HCT116 (cell line): ENCODE data around the gene KDM6B.

Experiments
- EZH2 ChIP-seq: fragments of 200-600 bp; sonication (generic); IDR thresholded peaks from 2 replicates; pipeline ENCODE4 v1.6.1; 2017; ENCODE audit warnings: antibody characterized with exemption, mixed run types
- EZH2phosphoT487 ChIP-seq: fragments of 200-600 bp; IDR thresholded peaks from 2 replicates; pipeline ENCODE4 v1.6.1; 2018; ENCODE audit warnings: antibody characterized with exemption, borderline replicate concordance
- MAX ChIP-seq: IDR thresholded peaks from 2 replicates; pipeline ENCODE4 v1.6.1; 2012
- POLR2A ChIP-seq: IDR thresholded peaks from 2 replicates; pipeline ENCODE4 v1.7.0; 2011; ENCODE audit warnings: borderline replicate concordance; ENCODE audit not compliant: insufficient read depth, insufficient read length; ENCODE audit errors: extremely low read depth
- POLR2AphosphoS5 ChIP-seq: IDR thresholded peaks from 2 replicates; pipeline ENCODE4 v1.6.1; 2011; ENCODE audit warnings: mild to moderate bottlenecking, low read depth, low read length, moderate library complexity
- RAD21 ChIP-seq: IDR thresholded peaks from 2 replicates; pipeline ENCODE4 v1.6.1; 2012; ENCODE audit warnings: low read depth, mild to moderate bottlenecking
- SIN3A ChIP-seq: IDR thresholded peaks from 2 replicates; pipeline ENCODE4 v1.6.1; 2012; ENCODE audit warnings: low read depth
- SP1 ChIP-seq: IDR thresholded peaks from 2 replicates; pipeline ENCODE4 v1.6.1; 2012; ENCODE audit warnings: low read depth
- SRF ChIP-seq: IDR thresholded peaks from 2 replicates; pipeline ENCODE4 v1.6.1; 2012; ENCODE audit warnings: low read depth
- TCF7L2 ChIP-seq: IDR thresholded peaks from 2 replicates; pipeline ENCODE4 v1.7.0; 2011; ENCODE audit warnings: borderline replicate concordance, inconsistent platforms; ENCODE audit not compliant: insufficient read depth, insufficient read length; ENCODE audit errors: extremely low read depth
- ZNF274 ChIP-seq: fragments of 200-500 bp; sonication (Bioruptor generic); IDR thresholded peaks from 2 replicates; pipeline ENCODE4 v1.6.1; 2014; ENCODE audit warnings: mild to moderate bottlenecking, low read depth, low read length, inconsistent platforms
- TF ChIP-seq, protein P1 (sequence below), 3 experiments: fragments of 200-600 bp in 1 of 3; sonication (generic) in 1 of 3; IDR thresholded peaks in 2 of 3; conservative IDR thresholded peaks in 1 of 3; 2 replicates each; pipeline ENCODE4 v1.5.1; 2012 to 2017; ENCODE audit warnings: low read depth in 2 of 3, low read length in 2 of 3, antibody characterized with exemption in 1 of 3, borderline replicate concordance in 1 of 3, control low read depth in 1 of 3, mild to moderate bottlenecking in 1 of 3, mixed read lengths in 1 of 3, mixed run types in 1 of 3, moderate library complexity in 1 of 3; ENCODE audit not compliant: insufficient read depth in 1 of 3

GRCh38 chr17:7820231-7820630, 13.8 kb upstream of the KDM6B start:
- TF ChIP-seq, protein P1, sequence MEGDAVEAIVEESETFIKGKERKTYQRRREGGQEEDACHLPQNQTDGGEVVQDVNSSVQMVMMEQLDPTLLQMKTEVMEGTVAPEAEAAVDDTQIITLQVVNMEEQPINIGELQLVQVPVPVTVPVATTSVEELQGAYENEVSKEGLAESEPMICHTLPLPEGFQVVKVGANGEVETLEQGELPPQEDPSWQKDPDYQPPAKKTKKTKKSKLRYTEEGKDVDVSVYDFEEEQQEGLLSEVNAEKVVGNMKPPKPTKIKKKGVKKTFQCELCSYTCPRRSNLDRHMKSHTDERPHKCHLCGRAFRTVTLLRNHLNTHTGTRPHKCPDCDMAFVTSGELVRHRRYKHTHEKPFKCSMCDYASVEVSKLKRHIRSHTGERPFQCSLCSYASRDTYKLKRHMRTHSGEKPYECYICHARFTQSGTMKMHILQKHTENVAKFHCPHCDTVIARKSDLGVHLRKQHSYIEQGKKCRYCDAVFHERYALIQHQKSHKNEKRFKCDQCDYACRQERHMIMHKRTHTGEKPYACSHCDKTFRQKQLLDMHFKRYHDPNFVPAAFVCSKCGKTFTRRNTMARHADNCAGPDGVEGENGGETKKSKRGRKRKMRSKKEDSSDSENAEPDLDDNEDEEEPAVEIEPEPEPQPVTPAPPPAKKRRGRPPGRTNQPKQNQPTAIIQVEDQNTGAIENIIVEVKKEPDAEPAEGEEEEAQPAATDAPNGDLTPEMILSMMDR (IDR thresholded peaks at IDR 0.05 in 2 of 3, conservative IDR thresholded peaks at IDR 0.05 in 1 of 3; ENCODE audit: borderline replicate concordance in 1 of 3, insufficient read depth in 1 of 3, low read depth in 2 of 3, low read length in 2 of 3), result no peak
- TF ChIP-seq EZH2, result no peak
- TF ChIP-seq SIN3A, result no peak
- no peak for TF ChIP-seq EZH2phosphoT487
- no peak for TF ChIP-seq ZNF274
- no peak for TF ChIP-seq POLR2AphosphoS5
- no peak for TF ChIP-seq MAX
- TF ChIP-seq POLR2A, result no peak
- TF ChIP-seq RAD21, result no peak
- no peak for TF ChIP-seq TCF7L2
- TF ChIP-seq SRF, result no peak
- no peak for TF ChIP-seq SP1
